GM21423 (cell line): Measurements from ENCODE around the gene SEC14L1.
"Not testable (repeated sequence)": the region's sequence is repeated elsewhere in the genome, so short reads cannot be mapped to it uniquely, and the experiment has no call there.

ENCODE experiments used
- ATAC-seq: cut with Tn5 transposase; IDR thresholded peaks from one replicate; pipeline ENCODE4 v1.9.1; 2021; ENCODE audit warnings: mild to moderate bottlenecking, moderate library complexity; ENCODE audit not compliant: unreplicated experiment

Gene SEC14L1

GRCh38 chr17:77140878-77141767, at the start of gene SEC14L1:
Gene SEC14L1 (plus strand): TSS chr17:77140969. CDS start chr17:77143597, 2,628 bp downstream.
- ATAC-seq, result peak; percentile 32

GRCh38 chr17:77092025-77092424, 48.7 kb upstream of the SEC14L1 start:
- ATAC-seq, result no peak

GRCh38 chr17:77095461-77095860, 45.3 kb upstream of the SEC14L1 start:
- ATAC-seq, result no peak

- no peak for ATAC-seq
Observed at GRCh38 chr17:77096570-77097214, 44.1 kb upstream of the SEC14L1 start.

GRCh38 chr17:77097631-77098180, 43.1 kb upstream of the SEC14L1 start:
- no peak for ATAC-seq

- no peak for ATAC-seq
Observed at GRCh38 chr17:77098884-77099545, 41.8 kb upstream of the SEC14L1 start.

- ATAC-seq, result no peak
Observed at GRCh38 chr17:77099997-77100396, 40.8 kb upstream of the SEC14L1 start.

- no peak for ATAC-seq
Observed at GRCh38 chr17:77101521-77102410, 39.0 kb upstream of the SEC14L1 start.

- not testable (repeated sequence) for ATAC-seq
Observed at GRCh38 chr17:77102411-77103134, 38.2 kb upstream of the SEC14L1 start.

GRCh38 chr17:77105706-77106105, 35.1 kb upstream of the SEC14L1 start:
- ATAC-seq, result no peak

- peak; percentile 36 for ATAC-seq
Observed at GRCh38 chr17:77106874-77107358, 33.9 kb upstream of the SEC14L1 start.

- ATAC-seq, result peak; percentile 37
Observed at GRCh38 chr17:77107506-77108433, 33.0 kb upstream of the SEC14L1 start.

- ATAC-seq, result no peak
Observed at GRCh38 chr17:77109159-77109759, 31.5 kb upstream of the SEC14L1 start.

GRCh38 chr17:77109764-77110359, 30.9 kb upstream of the SEC14L1 start:
- ATAC-seq, result no peak

GRCh38 chr17:77111165-77111933, 29.4 kb upstream of the SEC14L1 start:
- ATAC-seq, result not testable (repeated sequence)

GRCh38 chr17:77111934-77112296, 28.9 kb upstream of the SEC14L1 start:
- ATAC-seq, result no peak

GRCh38 chr17:77115510-77115909, 25.3 kb upstream of the SEC14L1 start:
- ATAC-seq, result no peak
